GM18861 (cell line): ENCODE results near the gene SLC39A1.
"Not testable (repeated sequence)": the region's sequence is repeated elsewhere in the genome, so short reads cannot be mapped to it uniquely, and the experiment has no call there.

Experiments
- ATAC-seq: cut with Tn5 transposase; IDR thresholded peaks from one replicate; pipeline ENCODE4 v1.9.1; 2021; ENCODE audit not compliant: unreplicated experiment

Gene SLC39A1, protein sequence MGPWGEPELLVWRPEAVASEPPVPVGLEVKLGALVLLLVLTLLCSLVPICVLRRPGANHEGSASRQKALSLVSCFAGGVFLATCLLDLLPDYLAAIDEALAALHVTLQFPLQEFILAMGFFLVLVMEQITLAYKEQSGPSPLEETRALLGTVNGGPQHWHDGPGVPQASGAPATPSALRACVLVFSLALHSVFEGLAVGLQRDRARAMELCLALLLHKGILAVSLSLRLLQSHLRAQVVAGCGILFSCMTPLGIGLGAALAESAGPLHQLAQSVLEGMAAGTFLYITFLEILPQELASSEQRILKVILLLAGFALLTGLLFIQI

GRCh38 chr1:153963030-153963849, at the start of gene SLC39A1:
Gene SLC39A1 (minus strand): TSS chr1:153963537. CDS start chr1:153962715, 822 bp downstream.
- ATAC-seq = no peak

GRCh38 chr1:154012543-154012942, 49.2 kb upstream of the SLC39A1 start:
- ATAC-seq = not testable (repeated sequence)

- ATAC-seq = no peak
These were observed 48.8 kb upstream of the SLC39A1 start for GRCh38 chr1:154012129-154012528.

DNA sequence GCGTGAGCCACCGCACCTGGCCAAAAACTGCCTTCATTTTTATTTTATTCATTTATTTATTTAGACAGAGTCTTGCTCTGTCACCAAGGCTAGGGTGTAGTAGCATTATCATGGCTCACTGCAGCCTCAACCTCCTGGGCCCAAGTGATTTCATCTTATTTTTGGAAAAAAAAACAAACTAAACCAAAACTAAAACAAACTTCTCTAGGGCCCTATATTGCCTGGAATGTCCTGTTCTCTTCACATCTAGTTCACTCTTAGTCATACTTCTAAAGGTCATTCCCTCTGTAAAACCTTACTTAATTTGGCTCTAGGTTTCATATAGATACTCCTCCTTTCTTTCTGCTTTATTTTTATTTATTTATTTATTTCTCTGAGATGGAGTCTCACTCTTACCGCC, 42.8 kb upstream of the SLC39A1 start:
- no peak for ATAC-seq

DNA sequence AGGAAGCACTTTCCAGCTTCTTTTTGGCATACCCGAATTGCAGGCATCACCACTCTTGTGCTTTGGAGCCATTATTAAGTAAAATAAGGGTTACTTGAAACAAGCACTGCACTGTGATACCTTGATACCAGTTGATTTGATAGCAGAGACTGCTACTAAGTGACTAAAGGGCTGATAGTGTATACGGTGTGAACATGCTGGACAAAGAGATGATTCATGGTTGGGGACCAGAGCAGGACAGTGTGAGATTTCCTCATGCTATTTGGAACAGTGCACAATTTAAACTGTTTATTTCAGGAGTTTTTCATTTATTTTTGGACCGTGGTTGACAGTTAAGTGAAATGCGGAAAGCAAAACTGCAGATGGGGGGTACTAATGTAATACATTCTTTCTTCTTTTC, 37.1 kb upstream of the SLC39A1 start:
- no peak for ATAC-seq

- ATAC-seq = not testable (repeated sequence)
These were observed 33.5 kb upstream of the SLC39A1 start for GRCh38 chr1:153996882-153997281.

- ATAC-seq = no peak
These were observed 32.3 kb upstream of the SLC39A1 start for GRCh38 chr1:153995640-153996039.

GRCh38 chr1:153995202-153995601, 31.9 kb upstream of the SLC39A1 start:
- no peak for ATAC-seq

GRCh38 chr1:153991806-153992205, 28.5 kb upstream of the SLC39A1 start:
- ATAC-seq = no peak

GRCh38 chr1:153991151-153991630, 27.9 kb upstream of the SLC39A1 start:
- no peak for ATAC-seq

GRCh38 chr1:153990468-153991150, 27.3 kb upstream of the SLC39A1 start, which contains the start of gene RPS27:
Gene RPS27 (plus strand): TSS chr1:153990762. CDS start chr1:153990797, 35 bp downstream.
- peak; percentile 69 for ATAC-seq

DNA sequence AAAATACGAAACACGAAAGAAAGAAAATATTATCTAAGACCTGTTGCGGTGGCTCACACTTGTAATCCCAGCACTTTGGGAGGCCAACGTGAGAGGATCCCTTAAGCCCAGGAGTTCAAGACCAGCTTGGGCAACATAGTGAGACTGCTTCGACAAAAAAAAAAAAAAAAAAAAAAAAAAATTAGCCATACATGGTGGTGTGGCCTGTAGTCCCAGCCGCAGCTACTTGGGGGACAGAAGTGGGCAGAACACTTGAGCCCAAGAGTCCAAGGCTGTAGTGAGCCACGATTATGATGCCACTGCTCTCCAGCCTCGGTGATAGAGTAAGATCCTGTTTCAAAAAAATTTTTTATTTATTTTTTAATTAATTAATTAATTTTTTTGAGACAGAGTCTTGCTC, 24.3 kb upstream of the SLC39A1 start:
- ATAC-seq = no peak

- no peak for ATAC-seq
These were observed 22.8 kb upstream of the SLC39A1 start, which contains the start of gene RAB13 for GRCh38 chr1:153985941-153986761. Gene RAB13 (minus strand): TSS chr1:153986339. CDS start chr1:153986236, 103 bp downstream.

- ATAC-seq = no peak
These were observed 22.1 kb upstream of the SLC39A1 start for GRCh38 chr1:153985341-153985912.

GRCh38 chr1:153984123-153984894, 21.0 kb upstream of the SLC39A1 start:
- no peak for ATAC-seq

- not testable (repeated sequence) for ATAC-seq
These were observed 18.4 kb upstream of the SLC39A1 start for GRCh38 chr1:153981735-153982134.

DNA sequence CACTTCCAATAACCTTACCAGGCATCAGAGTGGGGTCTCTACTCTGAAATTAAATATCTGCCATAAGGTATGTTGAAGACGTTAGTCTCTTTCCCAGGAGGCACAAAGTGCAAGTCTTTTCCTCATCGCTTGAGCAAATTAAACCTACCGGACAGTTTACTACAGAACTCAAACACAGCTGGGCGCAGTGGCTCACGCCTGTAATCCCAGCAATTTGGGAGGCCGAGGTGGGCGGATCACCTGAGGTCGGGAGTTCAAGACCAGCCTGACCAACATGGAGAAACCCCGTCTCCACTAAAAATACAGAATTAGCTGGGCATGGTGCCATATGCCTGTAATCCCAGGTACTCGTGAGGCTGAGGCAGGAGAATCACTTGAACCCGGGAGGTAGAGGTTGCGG, 15.8 kb upstream of the SLC39A1 start:
- ATAC-seq = not testable (repeated sequence)

DNA sequence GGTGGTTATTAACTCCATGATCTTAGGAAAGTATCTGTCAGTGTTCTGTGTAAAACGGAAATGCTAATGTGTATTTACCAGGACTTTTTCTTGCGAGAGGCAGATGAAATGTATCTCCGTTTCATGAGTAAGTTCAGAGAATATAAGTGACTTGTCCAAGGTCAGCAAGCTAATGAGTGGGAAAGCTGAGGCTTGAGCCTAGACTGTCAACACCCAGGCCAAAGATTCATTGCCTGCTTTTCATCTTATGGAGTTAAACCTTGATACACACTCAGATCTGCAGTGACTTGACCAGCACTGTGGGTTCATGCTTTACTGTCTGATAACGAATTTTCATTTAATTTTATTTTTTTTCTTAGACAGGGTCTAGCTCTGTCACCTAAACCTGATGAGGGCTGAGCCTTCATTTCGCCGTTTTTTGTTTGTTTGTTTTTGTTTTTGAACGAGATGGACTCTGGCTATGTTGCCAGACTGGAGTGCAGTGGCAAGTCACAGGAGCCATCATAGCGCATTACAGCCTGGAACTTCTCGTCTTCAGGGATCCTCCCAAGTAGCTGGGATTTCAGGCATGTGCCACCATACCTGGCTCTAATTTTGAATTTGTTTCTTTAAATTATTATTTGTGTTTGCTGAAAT, 15.1 kb upstream of the SLC39A1 start:
- peak; percentile 14 for ATAC-seq
